ENCODE measurements around the gene ZBTB16.
A peak's percentile ranks its signal among the peaks of the same experiment; 100 is the strongest.

Gene ZBTB16, protein sequence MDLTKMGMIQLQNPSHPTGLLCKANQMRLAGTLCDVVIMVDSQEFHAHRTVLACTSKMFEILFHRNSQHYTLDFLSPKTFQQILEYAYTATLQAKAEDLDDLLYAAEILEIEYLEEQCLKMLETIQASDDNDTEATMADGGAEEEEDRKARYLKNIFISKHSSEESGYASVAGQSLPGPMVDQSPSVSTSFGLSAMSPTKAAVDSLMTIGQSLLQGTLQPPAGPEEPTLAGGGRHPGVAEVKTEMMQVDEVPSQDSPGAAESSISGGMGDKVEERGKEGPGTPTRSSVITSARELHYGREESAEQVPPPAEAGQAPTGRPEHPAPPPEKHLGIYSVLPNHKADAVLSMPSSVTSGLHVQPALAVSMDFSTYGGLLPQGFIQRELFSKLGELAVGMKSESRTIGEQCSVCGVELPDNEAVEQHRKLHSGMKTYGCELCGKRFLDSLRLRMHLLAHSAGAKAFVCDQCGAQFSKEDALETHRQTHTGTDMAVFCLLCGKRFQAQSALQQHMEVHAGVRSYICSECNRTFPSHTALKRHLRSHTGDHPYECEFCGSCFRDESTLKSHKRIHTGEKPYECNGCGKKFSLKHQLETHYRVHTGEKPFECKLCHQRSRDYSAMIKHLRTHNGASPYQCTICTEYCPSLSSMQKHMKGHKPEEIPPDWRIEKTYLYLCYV

DNA sequence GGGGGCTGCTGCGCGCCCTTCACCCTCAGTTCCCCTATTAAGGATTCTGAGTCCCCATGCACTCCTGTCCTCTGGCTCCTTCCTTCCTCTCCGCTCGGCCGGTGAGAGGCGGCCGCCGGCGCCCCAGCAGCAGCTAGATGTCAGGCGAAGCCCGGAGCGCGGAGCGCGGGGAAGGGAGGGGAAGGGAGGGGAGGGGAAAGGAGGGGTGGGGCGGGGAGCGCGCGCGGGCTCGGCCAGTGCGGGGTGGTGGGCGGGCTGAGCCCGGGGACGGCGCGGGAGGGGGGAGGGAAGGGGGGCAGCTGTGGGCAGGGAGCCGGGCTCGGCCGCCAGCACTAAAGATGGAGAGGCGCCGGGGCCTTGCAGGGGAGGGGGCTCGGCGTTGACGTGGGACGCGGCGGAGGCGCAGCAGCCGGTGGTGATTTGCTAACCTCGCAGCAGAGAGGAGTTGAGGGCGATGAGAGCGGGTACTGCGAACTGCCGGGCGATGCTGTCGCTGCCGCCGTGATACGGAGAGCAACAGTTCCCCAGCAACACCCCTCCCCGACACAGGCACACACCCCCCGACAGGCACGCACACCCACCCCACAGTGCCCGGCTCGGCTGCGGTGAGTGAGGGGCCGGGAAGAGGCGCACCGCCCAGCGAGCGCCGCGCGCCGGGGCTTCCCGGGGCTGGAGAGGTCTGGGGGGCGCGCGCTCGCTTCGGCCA, at the start of gene ZBTB16:
TSS of gene ZBTB16 (plus strand) at position 434 of the 706 bp plus-strand sequence. CDS start 3,590 bp downstream, outside the sequence.
- DNase-seq (ENCODE audit: low read depth): peak; percentile 42

- DNase-seq (ENCODE audit: low read depth): no peak
Measured at GRCh38 chr11:114010931-114011330, 48.6 kb upstream of the ZBTB16 start.

DNA sequence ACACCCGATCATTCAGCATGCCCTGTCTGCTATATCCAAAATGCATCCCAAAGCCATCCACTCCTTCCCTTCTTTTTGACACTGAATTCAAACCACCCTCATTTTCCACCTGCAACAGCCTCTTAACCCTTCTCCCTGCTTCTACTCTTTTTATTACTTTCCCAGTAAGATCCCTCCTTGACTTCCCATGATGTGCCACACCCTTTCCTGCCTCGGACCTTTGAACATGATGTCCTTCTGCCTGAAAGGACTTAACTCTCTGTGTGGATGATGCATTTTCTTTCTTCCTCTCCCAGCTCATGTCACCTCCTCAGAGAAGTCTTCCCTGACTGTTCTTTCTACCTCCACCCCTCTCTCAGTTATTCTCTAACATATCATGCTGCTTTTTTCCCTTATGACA, 48.1 kb upstream of the ZBTB16 start:
- DNase-seq (ENCODE audit: low read depth): no peak

DNA sequence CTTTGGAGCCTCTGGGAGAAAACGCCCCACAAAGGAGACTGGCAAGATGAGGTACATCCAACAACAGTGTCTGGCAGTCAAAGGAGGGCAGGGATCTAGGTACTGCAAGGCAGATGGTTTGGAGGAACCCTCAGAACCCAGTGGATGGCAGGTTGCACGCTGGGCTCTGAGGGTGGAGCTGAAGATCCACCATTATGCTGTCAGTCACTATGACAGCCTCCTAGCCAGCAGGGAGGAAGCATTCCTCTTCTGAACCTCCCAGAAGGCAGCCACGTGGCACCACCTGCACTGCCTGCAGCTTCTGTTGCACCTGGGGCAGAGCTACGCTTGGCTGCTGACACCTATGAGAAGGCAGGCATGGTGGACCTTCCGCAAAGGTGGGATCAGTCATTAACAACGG, 44.4 kb upstream of the ZBTB16 start:
- no peak for DNase-seq (ENCODE audit: low read depth)

DNA sequence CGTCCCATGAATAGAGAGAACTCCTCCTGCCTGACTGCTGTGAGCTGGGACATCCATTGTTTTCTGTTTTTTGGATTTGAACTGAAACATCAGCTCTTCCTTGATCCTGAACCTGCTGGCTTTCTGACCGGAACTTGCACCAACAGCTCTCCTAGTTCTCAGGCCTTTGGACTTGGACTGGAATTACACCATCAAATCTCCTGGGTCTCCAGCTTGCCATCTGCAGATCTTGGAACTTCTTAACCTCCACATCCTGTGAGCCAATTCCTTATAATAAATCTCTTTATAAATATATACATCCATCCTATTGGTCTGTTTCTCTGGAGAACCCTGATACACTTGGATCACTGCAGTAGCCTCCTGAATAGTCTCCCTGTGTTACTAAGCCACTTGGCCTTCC, 42.5 kb upstream of the ZBTB16 start:
- DNase-seq (ENCODE audit: low read depth): no peak

DNA sequence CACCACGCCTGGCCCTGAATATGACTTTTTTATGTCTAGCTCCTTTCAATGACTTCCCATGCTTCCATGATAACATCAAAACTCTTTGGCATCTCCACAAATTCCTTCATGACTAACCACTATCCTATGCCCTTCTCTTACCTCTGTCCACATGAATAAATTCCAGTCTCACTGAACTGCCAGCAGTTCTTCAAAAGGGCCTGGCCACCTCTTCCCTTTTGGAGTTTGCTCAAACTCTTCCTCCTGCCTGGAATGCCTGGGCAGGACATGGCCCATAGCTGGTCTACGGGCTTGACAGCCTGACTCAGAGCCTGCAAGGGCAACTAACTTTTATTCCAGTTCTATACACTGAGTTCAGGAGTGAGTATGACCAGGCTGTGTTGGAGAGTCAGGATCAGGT, 41.8 kb upstream of the ZBTB16 start:
- no peak for DNase-seq (ENCODE audit: low read depth)

DNA sequence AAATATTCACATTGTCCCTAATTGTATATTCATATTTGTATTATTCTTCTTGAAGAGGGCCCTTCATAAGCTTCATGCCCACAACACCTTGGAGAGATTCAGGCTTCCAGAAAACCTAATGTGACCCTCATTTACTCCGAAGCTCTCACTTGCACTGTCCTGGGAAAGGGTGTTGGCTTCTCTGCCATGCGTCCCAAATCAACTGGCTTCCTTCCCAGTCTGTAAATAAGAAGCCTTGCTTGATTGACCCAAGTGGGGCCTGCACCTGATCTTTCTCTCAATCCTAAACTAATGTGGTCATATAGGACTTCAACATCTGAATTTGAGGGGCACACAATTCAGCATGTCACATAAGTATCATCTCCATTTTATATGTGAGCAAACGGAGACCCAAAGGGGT, 40.5 kb upstream of the ZBTB16 start:
- no peak for DNase-seq (ENCODE audit: low read depth)

- no peak for DNase-seq (ENCODE audit: low read depth)
Measured at GRCh38 chr11:114019574-114019973, 39.9 kb upstream of the ZBTB16 start.

DNA sequence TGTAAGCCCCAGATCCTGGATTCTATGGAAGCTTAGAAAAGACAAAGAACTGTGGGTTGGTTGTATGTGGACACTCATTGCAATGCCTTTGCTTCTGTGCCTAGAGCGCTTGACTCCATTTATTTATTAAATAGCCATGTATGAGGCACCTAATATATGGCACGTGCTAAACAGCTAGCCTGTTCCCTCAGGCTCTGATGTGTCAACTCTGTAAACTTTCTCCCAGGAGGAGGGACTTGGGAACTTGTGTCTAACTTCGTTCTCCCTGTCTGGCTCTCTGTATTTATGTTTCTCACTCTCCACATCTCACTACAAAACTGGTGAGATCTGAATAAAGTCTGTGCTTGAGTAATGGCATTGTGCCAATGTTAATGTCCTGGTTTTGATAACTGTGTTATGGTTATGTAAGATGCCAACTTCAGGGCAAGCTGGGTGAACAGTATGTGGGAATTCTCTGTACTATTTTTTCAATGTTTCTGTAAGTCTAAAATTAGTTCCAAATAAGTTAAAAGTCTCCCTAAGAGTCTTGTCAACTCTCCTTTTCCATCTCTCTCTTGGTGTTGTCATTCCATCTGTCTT, 34.1 kb upstream of the ZBTB16 start:
- DNase-seq (ENCODE audit: low read depth): no peak

DNA sequence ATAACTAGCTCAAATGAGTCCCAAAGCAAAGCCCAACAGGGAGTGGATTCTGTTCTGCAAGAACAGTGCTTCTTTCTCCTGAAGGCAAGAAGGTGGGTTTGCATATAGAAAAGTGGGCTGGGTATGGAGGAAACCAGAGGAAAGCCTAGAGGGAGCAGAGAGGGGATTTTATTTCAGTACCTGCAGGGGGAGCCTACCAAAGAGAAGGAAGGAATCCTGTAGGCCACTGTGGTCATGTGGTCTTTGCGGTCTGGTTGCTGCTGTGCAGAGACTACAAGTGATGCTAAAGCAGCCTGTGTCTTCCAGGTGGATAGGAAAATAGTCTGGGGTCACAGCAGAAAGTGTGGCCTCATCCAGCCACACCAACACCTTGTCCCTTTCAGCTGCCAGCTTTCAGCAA, 33.2 kb upstream of the ZBTB16 start:
- no peak for DNase-seq (ENCODE audit: low read depth)

- DNase-seq (ENCODE audit: low read depth): no peak
Measured at GRCh38 chr11:114027391-114027790, 32.1 kb upstream of the ZBTB16 start.

GRCh38 chr11:114027926-114028325, 31.6 kb upstream of the ZBTB16 start:
- no peak for DNase-seq (ENCODE audit: low read depth)

- no peak for DNase-seq (ENCODE audit: low read depth)
Measured at GRCh38 chr11:114031246-114031966, 28.1 kb upstream of the ZBTB16 start.

- DNase-seq (ENCODE audit: low read depth): no peak
Measured at GRCh38 chr11:114031967-114032320, 27.6 kb upstream of the ZBTB16 start.

DNA sequence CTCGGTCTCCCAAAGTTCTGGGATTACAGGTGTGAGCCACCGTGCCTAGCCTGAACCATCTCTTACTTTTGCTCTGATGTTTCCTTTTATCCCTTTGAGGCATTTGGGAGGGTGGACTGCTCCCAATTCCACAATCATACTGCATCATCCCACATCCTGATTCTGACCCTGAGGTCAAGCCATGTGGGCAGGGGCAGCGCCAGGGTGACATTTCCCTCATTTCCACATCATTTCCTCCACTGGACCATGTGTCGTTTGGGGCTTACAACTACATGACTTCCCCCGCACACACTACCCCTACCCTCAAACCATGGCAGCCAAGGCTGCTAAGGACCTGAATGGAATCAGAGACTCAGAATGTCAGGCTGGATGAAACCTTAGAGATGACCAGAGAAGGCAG, 26.4 kb upstream of the ZBTB16 start:
- no peak for DNase-seq (ENCODE audit: low read depth)

- no peak for DNase-seq (ENCODE audit: low read depth)
Measured at GRCh38 chr11:114033572-114033971, 25.9 kb upstream of the ZBTB16 start.

GRCh38 chr11:114034956-114035355, 24.6 kb upstream of the ZBTB16 start:
- DNase-seq (ENCODE audit: low read depth): no peak

- DNase-seq (ENCODE audit: low read depth): peak; percentile 23
Measured at GRCh38 chr11:114036147-114036811, 23.2 kb upstream of the ZBTB16 start.

GRCh38 chr11:114036958-114037357, 22.6 kb upstream of the ZBTB16 start:
- DNase-seq (ENCODE audit: low read depth): no peak

DNA sequence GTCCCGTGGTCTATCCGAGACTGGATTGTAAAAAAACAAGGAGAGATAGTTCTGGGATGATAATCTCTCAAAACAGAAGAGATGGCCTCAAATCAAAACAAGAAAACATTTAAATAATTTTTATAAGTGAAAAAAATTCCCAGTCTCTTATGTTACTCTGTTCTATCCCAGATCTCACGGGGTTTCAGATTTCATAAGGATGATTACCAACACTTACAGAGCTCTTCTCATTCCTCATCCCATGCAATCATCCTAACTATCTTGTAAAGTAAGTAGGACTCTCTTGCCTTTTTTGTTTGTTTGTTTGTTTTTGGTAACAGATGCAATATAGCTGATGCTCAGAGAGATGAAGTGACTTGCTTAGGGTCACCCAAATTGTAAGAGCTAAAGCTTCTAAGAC, 20.0 kb upstream of the ZBTB16 start:
- no peak for DNase-seq (ENCODE audit: low read depth)

GRCh38 chr11:114040706-114041211, 18.8 kb upstream of the ZBTB16 start:
- no peak for DNase-seq (ENCODE audit: low read depth)
